ENCODE results near the gene PLCB2. TPM values are rescaled to one million over a fixed set of nuclear protein-coding genes. Genes with fewer than 3 reads are reported as not detected.

Gene PLCB2
- total RNA-seq, 1 donor from 2014 or later = 3.7 TPM

- TF ChIP-seq CTCF (IDR thresholded peaks at IDR 0.05; ENCODE audit: insufficient read depth, low read depth, low read length) (no peak), EZH2 (IDR thresholded peaks at IDR 0.05; ENCODE audit: insufficient read depth, low read length) (no peak)
- Mint-ChIP-seq H3K4me1 (ENCODE audit: low read depth, unreplicated experiment) (peaks cover 11% of the 10 kb centered on the region), H3K4me3 (ENCODE audit: unreplicated experiment) (no peak overlapping the region), H3K27me3 (ENCODE audit: low read depth, unreplicated experiment) (peaks cover 44% of the 10 kb centered on the region), H3K9me3 (ENCODE audit: unreplicated experiment) (peaks cover 2% of the 10 kb centered on the region), H3K36me3 (ENCODE audit: low read depth, unreplicated experiment) (peaks cover 1% of the 10 kb centered on the region), H3K27ac (ENCODE audit: unreplicated experiment) (no peak overlapping the region)
- Histone ChIP-seq H3K27ac (ENCODE audit: low read depth, low read length) (no peak overlapping the region), H3K9me3 (ENCODE audit: insufficient read depth, low read depth, low read length) (no peaks in the 10 kb centered on the region), H3K9ac (ENCODE audit: low read length) (no peak overlapping the region), H4K20me1 (ENCODE audit: insufficient read depth, low read length) (no peaks in the 10 kb centered on the region), H3K79me2 (ENCODE audit: insufficient read depth, low read length) (no peaks in the 10 kb centered on the region), H3K4me1 (ENCODE audit: insufficient read depth, low read length) (peaks cover 10% of the 10 kb centered on the region), H3K4me2 (ENCODE audit: low read length) (no peak overlapping the region), H3K4me3 (ENCODE audit: insufficient read depth, low read depth, low read length) (no peak overlapping the region), H2AFZ (ENCODE audit: low read depth, low read length) (no peak overlapping the region), H3K27me3 (ENCODE audit: insufficient read depth, low read length) (no peaks in the 10 kb centered on the region), H3K36me3 (ENCODE audit: insufficient read depth, low read length) (no peaks in the 10 kb centered on the region)
- no peak for FAIRE-seq
- no peak for DNase-seq (ENCODE audit: low read depth)
Measured at GRCh38 chr15:40352281-40352901, 44.7 kb upstream of the PLCB2 start.

- FAIRE-seq (no peak), DNase-seq (ENCODE audit: low read depth) (no peak)
- H3K9ac ChIP-seq (ENCODE audit: low read length) = no peak overlapping the region
- peaks cover 39% of the 10 kb centered on the region for H3K27me3 Mint-ChIP-seq (ENCODE audit: low read depth, unreplicated experiment)
- H3K27ac Mint-ChIP-seq (ENCODE audit: unreplicated experiment) = no peak overlapping the region
- peaks cover 9% of the 10 kb centered on the region for H3K4me1 Mint-ChIP-seq (ENCODE audit: low read depth, unreplicated experiment)
- H4K20me1 ChIP-seq (ENCODE audit: insufficient read depth, low read length) = no peaks in the 10 kb centered on the region
- no peak overlapping the region for H3K4me3 Mint-ChIP-seq (ENCODE audit: unreplicated experiment)
- peaks cover 9% of the 10 kb centered on the region for H3K4me1 ChIP-seq (ENCODE audit: insufficient read depth, low read length)
- H3K36me3 Mint-ChIP-seq (ENCODE audit: low read depth, unreplicated experiment) = peaks cover 1% of the 10 kb centered on the region
- H3K27ac ChIP-seq (ENCODE audit: low read depth, low read length) = no peak overlapping the region
- no peaks in the 10 kb centered on the region for H3K27me3 ChIP-seq (ENCODE audit: insufficient read depth, low read length)
- H3K79me2 ChIP-seq (ENCODE audit: insufficient read depth, low read length) = no peaks in the 10 kb centered on the region
- no peak overlapping the region for H3K4me2 ChIP-seq (ENCODE audit: low read length)
- no peaks in the 10 kb centered on the region for H3K9me3 ChIP-seq (ENCODE audit: insufficient read depth, low read depth, low read length)
- no peak for TF ChIP-seq EZH2 (IDR thresholded peaks at IDR 0.05; ENCODE audit: insufficient read depth, low read length)
- no peak for TF ChIP-seq CTCF (IDR thresholded peaks at IDR 0.05; ENCODE audit: insufficient read depth, low read depth, low read length)
- no peaks in the 10 kb centered on the region for H3K36me3 ChIP-seq (ENCODE audit: insufficient read depth, low read length)
- H2AFZ ChIP-seq (ENCODE audit: low read depth, low read length) = no peak overlapping the region
- H3K9me3 Mint-ChIP-seq (ENCODE audit: unreplicated experiment) = peaks cover 2% of the 10 kb centered on the region
- H3K4me3 ChIP-seq (ENCODE audit: insufficient read depth, low read depth, low read length) = no peak overlapping the region
Measured at GRCh38 chr15:40349163-40349562, 41.4 kb upstream of the PLCB2 start.

GRCh38 chr15:40348474-40348870, 40.7 kb upstream of the PLCB2 start:
- Mint-ChIP-seq H3K27ac (ENCODE audit: unreplicated experiment) (no peak overlapping the region), H3K4me1 (ENCODE audit: low read depth, unreplicated experiment) (peaks cover 8% of the 10 kb centered on the region)
- no peak for FAIRE-seq

More at GRCh38 chr15:40348474-40348870, 40.7 kb upstream of the PLCB2 start:
- Histone ChIP-seq H3K4me3 (ENCODE audit: insufficient read depth, low read depth, low read length) (no peak overlapping the region), H3K36me3 (ENCODE audit: insufficient read depth, low read length) (no peaks in the 10 kb centered on the region), H3K4me2 (ENCODE audit: low read length) (no peak overlapping the region), H3K79me2 (ENCODE audit: insufficient read depth, low read length) (no peaks in the 10 kb centered on the region), H3K9me3 (ENCODE audit: insufficient read depth, low read depth, low read length) (no peaks in the 10 kb centered on the region), H3K9ac (ENCODE audit: low read length) (no peak overlapping the region), H3K27ac (ENCODE audit: low read depth, low read length) (no peak overlapping the region), H3K4me1 (ENCODE audit: insufficient read depth, low read length) (peaks cover 12% of the 10 kb centered on the region), H3K27me3 (ENCODE audit: insufficient read depth, low read length) (no peaks in the 10 kb centered on the region), H2AFZ (ENCODE audit: low read depth, low read length) (no peak overlapping the region), H4K20me1 (ENCODE audit: insufficient read depth, low read length) (no peaks in the 10 kb centered on the region)
- no peak for TF ChIP-seq EZH2 (IDR thresholded peaks at IDR 0.05; ENCODE audit: insufficient read depth, low read length)
- no peak for TF ChIP-seq CTCF (IDR thresholded peaks at IDR 0.05; ENCODE audit: insufficient read depth, low read depth, low read length)
- H3K27me3 Mint-ChIP-seq (ENCODE audit: low read depth, unreplicated experiment) = peaks cover 38% of the 10 kb centered on the region
- H3K9me3 Mint-ChIP-seq (ENCODE audit: unreplicated experiment) = peaks cover 2% of the 10 kb centered on the region
- peaks cover 1% of the 10 kb centered on the region for H3K36me3 Mint-ChIP-seq (ENCODE audit: low read depth, unreplicated experiment)
- no peak for DNase-seq (ENCODE audit: low read depth)
- no peak overlapping the region for H3K4me3 Mint-ChIP-seq (ENCODE audit: unreplicated experiment)

Measured in astrocyte (in vitro differentiated cells and primary cell).